Right ventricle myocardium superior (tissue), 1 donor: ENCODE data around the gene KHDRBS2. TPM values are rescaled to one million over a fixed set of nuclear protein-coding genes. Genes with fewer than 3 reads are reported as not detected.

Experiments used
- ATAC-seq: fragments of 200-7000 bp; cut with Tn5 transposase; one replicate; pipeline ENCODE4 v1.9.1; 2020; ENCODE audit warnings: mild to moderate bottlenecking; ENCODE audit not compliant: poor library complexity
- DNase-seq: peaks from one replicate; pipeline ENCODE4 v3.0.0-alpha.2; 2020
- intact Hi-C: fragments of 100-400 bp; cut with DNase I; formaldehyde crosslinking; loops from one replicate; pipeline ENCODE4 v1.11.2; 2022
- long read RNA-seq: library from polyadenylated mRNA; unstranded; transcript quantifications from one replicate; pipeline ENCODE4 v2.0.0, GENCODE V29; 2021
- total RNA-seq: library from RNA; stranded (reverse); fragmentation: NEBNext Ultra II Directional; extraction: Animal tissue kit (Norgen Biotek cat#: 25700); gene quantifications from one replicate; pipeline ENCODE4 v1.2.1, GENCODE V29; 2021
- donor health status: DM: no; HTN: yes; CAD: no; lungs with severe emphysema.

KHDRBS2 gene
- total RNA-seq, result not detected
- long read RNA-seq, result 0 reads

GRCh38 chr6:62285612-62286469, at the start of gene KHDRBS2:
Gene KHDRBS2, minus strand, starts transcription at chr6:62286225.
- DNase-seq, result peak; percentile 87
- intact Hi-C loops, result no loop called here
- peak; percentile 95 for ATAC-seq

- no peak for DNase-seq
- intact Hi-C loops, result no loop called here
- no peak for ATAC-seq
Measured at GRCh38 chr6:62328607-62329006, 42.6 kb upstream of the KHDRBS2 start.

GRCh38 chr6:62324834-62325233, 38.8 kb upstream of the KHDRBS2 start:
- no peak for DNase-seq
- intact Hi-C loops, result no loop called here
- ATAC-seq, result no peak

GRCh38 chr6:62323818-62324431, 37.9 kb upstream of the KHDRBS2 start:
- no peak for DNase-seq
- no peak for ATAC-seq
- intact Hi-C loops, result no loop called here

- intact Hi-C loops, result no loop called here
- no peak for ATAC-seq
Measured at GRCh38 chr6:62298745-62299392, 12.8 kb upstream of the KHDRBS2 start.

GRCh38 chr6:62296541-62296940, 10.5 kb upstream of the KHDRBS2 start:
- intact Hi-C loops, result no loop called here
- no peak for DNase-seq
- ATAC-seq, result no peak

More at GRCh38 chr6:62298745-62299392, 12.8 kb upstream of the KHDRBS2 start:
- no peak for DNase-seq

GRCh38 chr6:62288974-62289373, 2.9 kb upstream of the KHDRBS2 start:
- intact Hi-C loops, result no loop called here
- DNase-seq, result no peak
- ATAC-seq, result no peak

- ATAC-seq (no peak), DNase-seq (no peak)
- intact Hi-C loops, result no loop called here
Measured at GRCh38 chr6:62288562-62288961, 2.5 kb upstream of the KHDRBS2 start.

- intact Hi-C loops, result no loop called here
- DNase-seq (no peak), ATAC-seq (no peak)
Measured at GRCh38 chr6:62286470-62286843, 432 bp upstream of the KHDRBS2 start.

GRCh38 chr6:62284725-62285124, 1.3 kb downstream of the KHDRBS2 start:
- ATAC-seq, result no peak
- intact Hi-C loops, result no loop called here
- DNase-seq, result no peak

- DNase-seq (no peak), ATAC-seq (no peak)
- intact Hi-C loops, result no loop called here
Measured at GRCh38 chr6:62283796-62284411, 2.1 kb downstream of the KHDRBS2 start.

GRCh38 chr6:62283365-62283764, 2.7 kb downstream of the KHDRBS2 start:
- ATAC-seq (no peak), DNase-seq (no peak)
- intact Hi-C loops, result no loop called here

- intact Hi-C loops, result no loop called here
- DNase-seq (no peak), ATAC-seq (no peak)
Measured at GRCh38 chr6:62280099-62280498, 5.9 kb downstream of the KHDRBS2 start.

GRCh38 chr6:62272114-62272513, 13.9 kb downstream of the KHDRBS2 start:
- no peak for DNase-seq
- ATAC-seq, result no peak
- intact Hi-C loops, result no loop called here

GRCh38 chr6:62265906-62266525, 20.0 kb downstream of the KHDRBS2 start:
- no peak for ATAC-seq
- intact Hi-C loops, result no loop called here
- DNase-seq, result no peak

GRCh38 chr6:62262283-62262682, 23.7 kb downstream of the KHDRBS2 start:
- intact Hi-C loops, result no loop called here
- no peak for ATAC-seq
- no peak for DNase-seq

- no peak for ATAC-seq
Measured at GRCh38 chr6:62246087-62246486, 39.9 kb downstream of the KHDRBS2 start.

GRCh38 chr6:62236784-62237183, 49.2 kb downstream of the KHDRBS2 start:
- ATAC-seq, result no peak
- DNase-seq, result no peak
- intact Hi-C loops, result no loop called here

More at GRCh38 chr6:62246087-62246486, 39.9 kb downstream of the KHDRBS2 start:
- DNase-seq, result no peak
- intact Hi-C loops, result no loop called here

- DNase-seq (no peak), ATAC-seq (no peak)
- intact Hi-C loops, result no loop called here
Measured at GRCh38 chr6:62229231-62229630, 56.8 kb downstream of the KHDRBS2 start.
